Measurements from ENCODE around the gene ROCK1.

DNA sequence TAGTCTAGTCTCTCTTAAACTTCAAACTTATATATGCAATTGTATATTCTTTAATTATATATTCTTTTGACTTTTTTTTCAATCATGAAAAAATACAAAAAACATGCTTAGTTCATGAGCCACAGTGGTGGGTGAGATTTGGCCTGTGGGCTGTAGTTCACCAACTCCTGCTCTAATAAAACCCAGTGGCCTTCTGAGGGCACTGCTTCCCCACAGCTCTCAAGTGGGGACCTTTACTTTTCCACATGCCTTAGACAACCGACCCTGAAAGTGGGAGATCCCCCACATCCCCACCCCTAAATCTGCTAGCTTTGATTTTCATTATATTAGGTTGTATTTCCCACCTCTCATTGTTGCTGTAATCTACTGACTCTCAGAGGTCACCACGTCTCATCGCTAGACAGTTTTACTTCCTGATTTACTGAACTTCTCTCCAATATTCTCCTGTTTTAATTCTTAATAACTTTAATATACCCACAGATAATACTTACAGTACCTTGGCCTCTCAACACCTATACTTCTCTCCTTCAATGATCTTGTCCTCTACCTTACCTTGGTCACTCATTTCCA, 57.3 kb downstream of the ROCK1 start:
- TF ChIP-seq, protein P1, sequence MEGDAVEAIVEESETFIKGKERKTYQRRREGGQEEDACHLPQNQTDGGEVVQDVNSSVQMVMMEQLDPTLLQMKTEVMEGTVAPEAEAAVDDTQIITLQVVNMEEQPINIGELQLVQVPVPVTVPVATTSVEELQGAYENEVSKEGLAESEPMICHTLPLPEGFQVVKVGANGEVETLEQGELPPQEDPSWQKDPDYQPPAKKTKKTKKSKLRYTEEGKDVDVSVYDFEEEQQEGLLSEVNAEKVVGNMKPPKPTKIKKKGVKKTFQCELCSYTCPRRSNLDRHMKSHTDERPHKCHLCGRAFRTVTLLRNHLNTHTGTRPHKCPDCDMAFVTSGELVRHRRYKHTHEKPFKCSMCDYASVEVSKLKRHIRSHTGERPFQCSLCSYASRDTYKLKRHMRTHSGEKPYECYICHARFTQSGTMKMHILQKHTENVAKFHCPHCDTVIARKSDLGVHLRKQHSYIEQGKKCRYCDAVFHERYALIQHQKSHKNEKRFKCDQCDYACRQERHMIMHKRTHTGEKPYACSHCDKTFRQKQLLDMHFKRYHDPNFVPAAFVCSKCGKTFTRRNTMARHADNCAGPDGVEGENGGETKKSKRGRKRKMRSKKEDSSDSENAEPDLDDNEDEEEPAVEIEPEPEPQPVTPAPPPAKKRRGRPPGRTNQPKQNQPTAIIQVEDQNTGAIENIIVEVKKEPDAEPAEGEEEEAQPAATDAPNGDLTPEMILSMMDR (IDR thresholded peaks at IDR 0.05; ENCODE audit: insufficient read depth, low read length, poor library complexity, severe bottlenecking) = no peak
- no peak for TF ChIP-seq EZH2phosphoT487 (conservative IDR thresholded peaks at IDR 0.05; ENCODE audit: low read length)

Measured in SU-DHL-6 (cell line).